Measurements from ENCODE around the gene SYNPO. TPM values are rescaled to one million over a fixed set of nuclear protein-coding genes. Genes with fewer than 3 reads are reported as not detected.

Gene SYNPO
- total RNA-seq, 1 donor, result 0.42 TPM

- Histone ChIP-seq H3K27me3 (ENCODE audit: insufficient read depth, low read length) (no peaks in the 10 kb centered on the region), H3K4me1 (ENCODE audit: insufficient read depth, low read length) (peaks cover 6% of the 10 kb centered on the region), H3K9me3 (ENCODE audit: low read depth, low read length) (no peaks in the 10 kb centered on the region), H3K4me3 (ENCODE audit: low read length) (no peak overlapping the region)
Measured at GRCh38 chr5:150641006-150641570, 628 bp downstream of the SYNPO start.

- H3K4me3 ChIP-seq (ENCODE audit: low read length), result no peak overlapping the region
- H3K27me3 ChIP-seq (ENCODE audit: insufficient read depth, low read length), result no peaks in the 10 kb centered on the region
- peaks cover 6% of the 10 kb centered on the region for H3K4me1 ChIP-seq (ENCODE audit: insufficient read depth, low read length)
- H3K9me3 ChIP-seq (ENCODE audit: low read depth, low read length), result no peaks in the 10 kb centered on the region
Measured at GRCh38 chr5:150641824-150642566, 1.5 kb downstream of the SYNPO start.

GRCh38 chr5:150642567-150642927, 2.1 kb downstream of the SYNPO start:
- H3K9me3 ChIP-seq (ENCODE audit: low read depth, low read length), result no peaks in the 10 kb centered on the region
- H3K4me1 ChIP-seq (ENCODE audit: insufficient read depth, low read length), result peaks cover 6% of the 10 kb centered on the region
- no peak overlapping the region for H3K4me3 ChIP-seq (ENCODE audit: low read length)
- H3K27me3 ChIP-seq (ENCODE audit: insufficient read depth, low read length), result no peaks in the 10 kb centered on the region

- peaks cover 6% of the 10 kb centered on the region for H3K4me1 ChIP-seq (ENCODE audit: insufficient read depth, low read length)
- no peak overlapping the region for H3K4me3 ChIP-seq (ENCODE audit: low read length)
- no peaks in the 10 kb centered on the region for H3K9me3 ChIP-seq (ENCODE audit: low read depth, low read length)
- H3K27me3 ChIP-seq (ENCODE audit: insufficient read depth, low read length), result no peaks in the 10 kb centered on the region
Measured at GRCh38 chr5:150642991-150643710, 2.7 kb downstream of the SYNPO start.

GRCh38 chr5:150644058-150644457, 3.6 kb downstream of the SYNPO start:
- no peaks in the 10 kb centered on the region for H3K27me3 ChIP-seq (ENCODE audit: insufficient read depth, low read length)
- no peak overlapping the region for H3K4me3 ChIP-seq (ENCODE audit: low read length)
- H3K9me3 ChIP-seq (ENCODE audit: low read depth, low read length), result no peaks in the 10 kb centered on the region
- peaks cover 6% of the 10 kb centered on the region for H3K4me1 ChIP-seq (ENCODE audit: insufficient read depth, low read length)

GRCh38 chr5:150644514-150644913, 4.1 kb downstream of the SYNPO start:
- Histone ChIP-seq H3K27me3 (ENCODE audit: insufficient read depth, low read length) (no peaks in the 10 kb centered on the region), H3K4me1 (ENCODE audit: insufficient read depth, low read length) (peaks cover 6% of the 10 kb centered on the region), H3K9me3 (ENCODE audit: low read depth, low read length) (no peaks in the 10 kb centered on the region), H3K4me3 (ENCODE audit: low read length) (no peak overlapping the region)

GRCh38 chr5:150645070-150645700, 4.7 kb downstream of the SYNPO start:
- no peak overlapping the region for H3K4me3 ChIP-seq (ENCODE audit: low read length)
- no peaks in the 10 kb centered on the region for H3K9me3 ChIP-seq (ENCODE audit: low read depth, low read length)
- peaks cover 6% of the 10 kb centered on the region for H3K4me1 ChIP-seq (ENCODE audit: insufficient read depth, low read length)
- no peaks in the 10 kb centered on the region for H3K27me3 ChIP-seq (ENCODE audit: insufficient read depth, low read length)

- Histone ChIP-seq H3K4me3 (ENCODE audit: low read length) (no peak overlapping the region), H3K4me1 (ENCODE audit: insufficient read depth, low read length) (no peaks in the 10 kb centered on the region), H3K9me3 (ENCODE audit: low read depth, low read length) (no peaks in the 10 kb centered on the region), H3K27me3 (ENCODE audit: insufficient read depth, low read length) (no peaks in the 10 kb centered on the region)
Measured at GRCh38 chr5:150647275-150648251, 7.1 kb downstream of the SYNPO start.

GRCh38 chr5:150648294-150649107, 8.0 kb downstream of the SYNPO start:
- H3K4me3 ChIP-seq (ENCODE audit: low read length), result no peak overlapping the region
- H3K9me3 ChIP-seq (ENCODE audit: low read depth, low read length), result no peaks in the 10 kb centered on the region
- no peaks in the 10 kb centered on the region for H3K4me1 ChIP-seq (ENCODE audit: insufficient read depth, low read length)
- no peaks in the 10 kb centered on the region for H3K27me3 ChIP-seq (ENCODE audit: insufficient read depth, low read length)

GRCh38 chr5:150649108-150650020, 8.9 kb downstream of the SYNPO start:
- Histone ChIP-seq H3K4me1 (ENCODE audit: insufficient read depth, low read length) (no peaks in the 10 kb centered on the region), H3K4me3 (ENCODE audit: low read length) (no peak overlapping the region), H3K27me3 (ENCODE audit: insufficient read depth, low read length) (no peaks in the 10 kb centered on the region), H3K9me3 (ENCODE audit: low read depth, low read length) (no peaks in the 10 kb centered on the region)

- no peaks in the 10 kb centered on the region for H3K9me3 ChIP-seq (ENCODE audit: low read depth, low read length)
- H3K4me1 ChIP-seq (ENCODE audit: insufficient read depth, low read length), result no peaks in the 10 kb centered on the region
- no peaks in the 10 kb centered on the region for H3K27me3 ChIP-seq (ENCODE audit: insufficient read depth, low read length)
- no peak overlapping the region for H3K4me3 ChIP-seq (ENCODE audit: low read length)
Measured at GRCh38 chr5:150650021-150651006, 9.9 kb downstream of the SYNPO start.

- H3K9me3 ChIP-seq (ENCODE audit: low read depth, low read length), result no peaks in the 10 kb centered on the region
- H3K4me3 ChIP-seq (ENCODE audit: low read length), result no peak overlapping the region
- peaks cover 5% of the 10 kb centered on the region for H3K4me1 ChIP-seq (ENCODE audit: insufficient read depth, low read length)
- H3K27me3 ChIP-seq (ENCODE audit: insufficient read depth, low read length), result no peaks in the 10 kb centered on the region
Measured at GRCh38 chr5:150651382-150651781, 10.9 kb downstream of the SYNPO start.

All from mononuclear cell (primary cell).